GM21515 (cell line): Measurements from ENCODE around the gene MUC5AC.
"Not testable (repeated sequence)": the region's sequence is repeated elsewhere in the genome, so short reads cannot be mapped to it uniquely, and the experiment has no call there.

Experiments
- ATAC-seq: cut with Tn5 transposase; IDR thresholded peaks from one replicate; pipeline ENCODE4 v1.9.1; 2021; ENCODE audit not compliant: unreplicated experiment

Gene MUC5AC

GRCh38 chr11:1244557-1244956, 86.8 kb downstream of the MUC5AC start:
- ATAC-seq: not testable (repeated sequence)

- ATAC-seq: not testable (repeated sequence)
Measured at GRCh38 chr11:1245717-1246116, 88.0 kb downstream of the MUC5AC start.

GRCh38 chr11:1246301-1246700, 88.5 kb downstream of the MUC5AC start:
- ATAC-seq: not testable (repeated sequence)

GRCh38 chr11:1247026-1247425, 89.3 kb downstream of the MUC5AC start:
- not testable (repeated sequence) for ATAC-seq

GRCh38 chr11:1248951-1249350, 91.2 kb downstream of the MUC5AC start:
- not testable (repeated sequence) for ATAC-seq

- not testable (repeated sequence) for ATAC-seq
Measured at GRCh38 chr11:1250411-1250810, 92.7 kb downstream of the MUC5AC start.
